HAP-1 (cell line): Measurements from ENCODE around the gene DAAM1.

ENCODE experiments used
- DNase-seq, 2 experiments: peaks; one replicate each; pipeline ENCODE4 v3.0.0-alpha.2; 2016 to 2020; ENCODE audit warnings: low spot score in 2 of 2
- H3K27me3 ChIP-seq: fragments of 250-450 bp; sonication (Bioruptor Pico); 2 replicates; pipeline ENCODE4 v1.5.1; 2020; ENCODE audit warnings: low read depth, mild to moderate bottlenecking, moderate library complexity
- H3K36me3 ChIP-seq: fragments of 250-450 bp; sonication (Bioruptor Pico); replicated peaks from 2 replicates; pipeline ENCODE4 v1.5.1; 2020; ENCODE audit warnings: mild to moderate bottlenecking
- H3K4me1 ChIP-seq: fragments of 250-450 bp; sonication (Bioruptor Pico); 2 replicates; pipeline ENCODE4 v1.5.1; 2020; ENCODE audit warnings: mild to moderate bottlenecking
- H3K4me3 ChIP-seq: fragments of 250-450 bp; sonication (Bioruptor Pico); 2 replicates; pipeline ENCODE4 v1.5.1; 2020; ENCODE audit warnings: mild to moderate bottlenecking, moderate library complexity
- H3K9me3 ChIP-seq: fragments of 250-450 bp; sonication (Bioruptor Pico); 2 replicates; pipeline ENCODE4 v1.5.1; 2020; ENCODE audit warnings: mild to moderate bottlenecking, moderate library complexity
- in situ Hi-C: fragments of 300-500 bp; cut with MboI; formaldehyde crosslinking; loops from 3 replicates; pipeline ENCODE4 v1.14.3; 2020; ENCODE audit warnings: low sequenced_read_pairs, inconsistent platforms, mixed read lengths

Gene DAAM1

DNA sequence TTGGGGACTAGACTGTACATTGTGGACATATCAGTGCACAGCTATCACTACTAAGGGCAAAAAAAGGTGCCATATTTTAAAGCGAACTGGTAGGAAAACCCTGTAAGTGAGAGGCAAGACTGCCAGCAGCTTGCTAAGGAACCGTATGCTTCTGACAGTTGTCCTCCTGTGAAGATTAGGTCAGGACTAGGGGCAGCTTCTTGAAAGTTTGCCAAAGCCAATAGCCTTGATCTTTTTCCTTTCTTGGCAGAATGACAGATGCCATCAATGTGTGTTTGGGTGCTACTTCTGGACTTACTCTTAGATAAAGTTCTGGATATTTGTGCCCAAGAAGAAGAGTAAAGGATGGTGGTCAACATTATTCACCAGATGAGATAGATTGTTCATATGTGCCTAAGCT lies 7.4 kb downstream of the DAAM1 start:
- in situ Hi-C loops, result no loop called here
- no peaks in the 10 kb centered on the region for H3K27me3 ChIP-seq
- H3K4me1 ChIP-seq, result peaks cover 6% of the 10 kb centered on the region; the same call in 1 of the 2 replicates
- no peaks in the 10 kb centered on the region for H3K9me3 ChIP-seq
- no peaks in the 10 kb centered on the region for H3K36me3 ChIP-seq
- no peak overlapping the region for H3K4me3 ChIP-seq
- no peak for DNase-seq

GRCh38 chr14:59197695-59198262 lies 9.3 kb downstream of the DAAM1 start:
- DNase-seq, result no peak
- no peaks in the 10 kb centered on the region for H3K36me3 ChIP-seq
- H3K4me1 ChIP-seq, result peaks cover 6% of the 10 kb centered on the region; the same call in 1 of the 2 replicates
- in situ Hi-C loops, result no loop called here
- H3K4me3 ChIP-seq, result no peak overlapping the region
- H3K27me3 ChIP-seq, result no peaks in the 10 kb centered on the region
- no peaks in the 10 kb centered on the region for H3K9me3 ChIP-seq

DNA sequence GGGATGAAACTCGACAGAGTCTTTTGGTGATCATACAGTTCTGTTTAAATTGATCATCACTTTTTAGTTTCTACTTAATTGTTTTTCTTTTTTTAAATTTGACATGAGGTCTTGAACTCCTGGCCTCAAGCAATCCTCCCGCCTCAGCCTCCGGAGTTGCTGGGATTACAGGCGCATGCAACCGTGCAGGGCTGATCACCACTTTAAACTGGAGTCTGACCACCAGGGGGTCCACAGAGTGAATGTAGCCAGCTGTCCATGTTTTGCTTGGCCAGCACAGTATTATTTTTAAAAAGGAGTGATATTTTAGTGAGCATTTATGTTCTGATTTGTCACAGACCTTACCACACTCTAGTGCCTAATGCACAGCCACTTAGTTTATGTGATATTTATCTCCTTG lies 10.7 kb downstream of the DAAM1 start:
- Histone ChIP-seq H3K4me3 (no peak overlapping the region), H3K9me3 (no peaks in the 10 kb centered on the region), H3K27me3 (no peaks in the 10 kb centered on the region), H3K4me1 (peaks cover 6% of the 10 kb centered on the region; the same call in 1 of the 2 replicates), H3K36me3 (no peaks in the 10 kb centered on the region)
- in situ Hi-C loops, result no loop called here
- DNase-seq, result no peak

DNA sequence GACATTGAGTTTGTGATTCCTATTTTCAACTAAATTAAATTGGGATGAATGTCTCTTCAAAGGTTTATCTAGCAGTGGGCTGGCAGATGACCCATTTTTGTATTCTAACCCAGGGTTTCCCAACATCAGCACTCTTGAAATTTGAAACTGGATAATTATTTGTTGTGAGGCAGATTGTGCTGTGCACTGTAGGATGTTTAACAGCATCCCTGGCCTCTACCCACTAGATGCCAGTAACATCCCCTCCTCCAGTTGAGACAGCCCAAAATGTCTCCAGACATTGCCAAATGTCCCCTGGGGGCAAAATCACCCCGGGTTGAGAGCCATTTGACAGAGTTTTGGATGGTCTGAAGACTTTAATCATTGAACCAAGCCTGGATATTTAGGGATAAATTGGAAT lies 11.1 kb downstream of the DAAM1 start:
- H3K27me3 ChIP-seq, result no peaks in the 10 kb centered on the region
- H3K4me1 ChIP-seq, result peaks cover 6% of the 10 kb centered on the region; the same call in 1 of the 2 replicates
- H3K9me3 ChIP-seq, result no peaks in the 10 kb centered on the region
- no peak overlapping the region for H3K4me3 ChIP-seq
- no peak for DNase-seq
- in situ Hi-C loops, result no loop called here
- no peaks in the 10 kb centered on the region for H3K36me3 ChIP-seq

DNA sequence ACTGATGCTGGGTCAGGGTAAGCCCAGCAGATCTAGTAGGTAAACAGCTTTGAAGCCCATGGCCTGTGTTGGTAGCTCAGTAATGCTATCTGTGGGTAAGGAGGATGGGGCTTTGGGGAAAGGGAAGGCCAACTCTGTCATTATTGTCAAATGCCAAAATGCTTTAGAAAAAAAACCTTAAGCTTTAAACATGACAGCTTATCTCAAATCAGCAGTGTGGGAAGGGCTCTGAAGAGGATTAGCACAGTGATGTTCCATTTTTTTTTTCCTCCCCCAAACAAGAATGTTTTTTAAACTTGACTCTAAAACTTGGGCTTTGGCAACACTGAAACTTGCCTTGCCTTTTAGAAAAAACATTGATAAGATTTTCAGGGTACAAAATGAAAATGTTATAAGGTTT lies 11.7 kb downstream of the DAAM1 start:
- no peaks in the 10 kb centered on the region for H3K9me3 ChIP-seq
- no peak for DNase-seq
- peaks cover 6% of the 10 kb centered on the region; the same call in 1 of the 2 replicates for H3K4me1 ChIP-seq
- no peaks in the 10 kb centered on the region; the same call in 1 of the 2 replicates for H3K36me3 ChIP-seq
- no peaks in the 10 kb centered on the region for H3K27me3 ChIP-seq
- H3K4me3 ChIP-seq, result no peak overlapping the region
- in situ Hi-C loops, result no loop called here

DNA sequence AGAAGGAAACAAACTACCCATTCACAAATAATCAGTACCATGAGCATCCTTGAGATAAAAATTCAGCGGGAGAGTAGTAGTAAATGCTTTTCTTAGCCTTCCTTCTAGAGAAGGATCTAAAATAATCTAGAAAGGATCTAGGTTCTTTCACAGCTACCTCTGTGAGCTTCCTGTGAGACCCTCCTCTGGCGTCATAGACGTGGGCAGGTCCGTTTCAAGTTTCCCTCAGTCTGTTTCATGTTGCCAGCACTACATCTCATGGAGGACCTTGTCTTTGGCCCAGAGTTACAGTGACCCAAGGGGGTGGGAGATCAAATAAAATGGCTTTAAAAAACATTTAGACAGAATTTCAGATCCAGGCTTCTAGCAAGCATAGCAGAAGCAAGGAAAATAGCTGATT lies 13.6 kb downstream of the DAAM1 start:
- no peaks in the 10 kb centered on the region for H3K9me3 ChIP-seq
- H3K36me3 ChIP-seq, result no peaks in the 10 kb centered on the region; the same call in 1 of the 2 replicates
- DNase-seq, result no peak
- no peaks in the 10 kb centered on the region for H3K27me3 ChIP-seq
- H3K4me1 ChIP-seq, result peaks cover 6% of the 10 kb centered on the region; the same call in 1 of the 2 replicates
- in situ Hi-C loops, result no loop called here
- H3K4me3 ChIP-seq, result no peak overlapping the region

DNA sequence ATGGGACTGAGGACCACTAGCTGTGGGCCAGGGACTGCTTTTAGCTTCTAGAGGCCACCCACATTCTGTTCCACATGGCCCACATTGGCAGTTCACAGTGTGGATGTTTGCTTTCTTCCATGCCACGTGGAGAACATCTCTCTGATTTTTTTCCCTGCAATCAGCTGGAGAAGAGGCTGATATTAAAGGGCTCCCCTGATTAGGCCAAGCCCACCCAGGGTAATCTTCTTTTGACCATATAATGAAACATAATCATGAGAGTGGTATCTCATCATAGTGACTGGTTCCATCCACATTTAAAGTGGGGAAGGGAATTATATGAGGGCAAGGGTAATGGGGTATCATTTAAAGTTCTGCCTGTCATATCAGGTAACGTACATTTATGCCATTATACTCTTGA lies 15.8 kb downstream of the DAAM1 start:
- Histone ChIP-seq H3K4me1 (peaks cover 6% of the 10 kb centered on the region; the same call in 1 of the 2 replicates), H3K4me3 (no peak overlapping the region), H3K9me3 (no peaks in the 10 kb centered on the region), H3K36me3 (no peaks in the 10 kb centered on the region; the same call in 1 of the 2 replicates), H3K27me3 (no peaks in the 10 kb centered on the region)
- in situ Hi-C loops, result no loop called here
- DNase-seq, result no peak

DNA sequence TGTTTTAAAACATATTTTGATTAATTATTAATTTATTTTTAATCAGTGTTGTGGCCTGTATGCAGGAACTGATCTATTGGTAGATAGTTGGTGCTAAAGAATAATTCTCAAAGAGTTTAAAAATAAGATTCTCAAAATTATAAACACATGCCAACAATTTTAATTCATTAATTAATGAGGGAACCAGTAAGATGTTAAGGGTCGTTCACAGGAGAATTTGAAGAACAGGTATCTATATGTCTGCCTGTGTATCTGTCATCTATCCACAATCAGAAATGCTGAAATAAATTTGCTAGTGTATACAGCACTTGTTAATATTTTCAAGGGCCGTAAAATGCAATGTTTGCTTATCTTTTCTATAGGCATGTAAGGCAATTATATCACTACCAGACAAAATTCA lies 18.4 kb downstream of the DAAM1 start:
- no peaks in the 10 kb centered on the region for H3K27me3 ChIP-seq
- no peak overlapping the region for H3K4me3 ChIP-seq
- no peak for DNase-seq

GRCh38 chr14:59207506-59207933 lies 19.1 kb downstream of the DAAM1 start:
- no peak for DNase-seq
- no peaks in the 10 kb centered on the region for H3K9me3 ChIP-seq
- in situ Hi-C loops, result no loop called here
- no peak overlapping the region for H3K4me3 ChIP-seq
- peaks cover 1% of the 10 kb centered on the region for H3K4me1 ChIP-seq
- H3K36me3 ChIP-seq, result no peaks in the 10 kb centered on the region; the same call in 1 of the 2 replicates
- no peaks in the 10 kb centered on the region for H3K27me3 ChIP-seq

More for the DNA sequence above, 18.4 kb downstream of the DAAM1 start:
- in situ Hi-C loops, result no loop called here
- H3K36me3 ChIP-seq, result no peaks in the 10 kb centered on the region; the same call in 1 of the 2 replicates
- H3K4me1 ChIP-seq, result no peaks in the 10 kb centered on the region; the same call in 1 of the 2 replicates
- no peaks in the 10 kb centered on the region for H3K9me3 ChIP-seq

DNA sequence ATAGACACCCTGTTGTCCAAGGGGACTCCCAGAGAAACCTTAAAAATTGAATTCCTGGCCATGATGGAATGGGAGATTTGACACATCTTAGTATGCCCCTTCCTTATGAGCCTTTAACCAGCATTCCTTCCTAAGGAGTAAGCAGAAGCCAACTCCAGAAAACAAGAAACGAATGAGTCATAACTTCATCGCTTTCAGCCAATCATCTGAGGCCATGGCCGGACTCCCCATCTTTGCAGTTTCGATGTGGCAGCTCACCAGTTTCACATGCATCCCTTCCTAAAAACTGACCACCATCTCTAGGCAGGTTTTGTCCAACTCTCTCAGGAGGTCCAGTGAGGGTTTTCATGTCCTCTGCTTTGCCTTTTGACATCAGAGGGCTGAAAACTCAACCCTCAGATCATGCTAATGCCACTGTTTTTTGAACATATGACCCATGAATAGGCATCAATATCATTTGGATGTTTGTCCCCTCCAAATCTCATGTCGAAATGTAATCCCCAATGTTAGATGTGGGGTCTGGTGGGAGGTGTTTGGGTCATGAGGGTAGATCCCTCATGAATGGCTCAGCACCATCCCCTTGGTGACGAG lies 19.9 kb downstream of the DAAM1 start:
- in situ Hi-C loops, result no loop called here

GRCh38 chr14:59208954-59209353 lies 20.5 kb downstream of the DAAM1 start:
- Histone ChIP-seq H3K27me3 (no peaks in the 10 kb centered on the region), H3K36me3 (no peaks in the 10 kb centered on the region; the same call in 1 of the 2 replicates), H3K9me3 (no peaks in the 10 kb centered on the region), H3K4me1 (peaks cover 12% of the 10 kb centered on the region), H3K4me3 (no peak overlapping the region)
- DNase-seq, result no peak
- in situ Hi-C loops, result no loop called here

More for the DNA sequence above, 19.9 kb downstream of the DAAM1 start:
- Histone ChIP-seq H3K36me3 (no peaks in the 10 kb centered on the region; the same call in 1 of the 2 replicates), H3K27me3 (no peaks in the 10 kb centered on the region), H3K4me1 (peaks cover 6% of the 10 kb centered on the region), H3K9me3 (no peaks in the 10 kb centered on the region), H3K4me3 (no peak overlapping the region)
- DNase-seq, result no peak

DNA sequence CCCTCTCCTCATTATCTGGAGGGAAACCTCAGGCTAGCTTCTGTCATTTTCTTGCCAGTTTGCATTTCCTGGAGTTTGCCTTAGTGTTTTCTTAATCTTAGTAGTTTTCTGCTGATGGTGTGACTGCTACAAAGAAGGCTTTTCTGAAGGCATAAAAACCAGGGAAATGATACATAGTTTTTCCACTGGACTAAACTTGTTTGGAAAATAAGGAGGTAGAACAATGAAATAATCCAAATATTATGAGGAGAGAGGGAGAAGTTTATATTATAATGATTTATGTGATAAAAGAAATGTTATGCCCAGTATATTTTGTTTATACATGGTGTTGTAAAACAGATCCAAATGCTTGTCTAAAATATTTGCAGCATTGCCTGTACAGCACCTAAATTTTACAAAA lies 22.2 kb downstream of the DAAM1 start:
- H3K9me3 ChIP-seq, result no peaks in the 10 kb centered on the region
- no peaks in the 10 kb centered on the region for H3K36me3 ChIP-seq
- H3K27me3 ChIP-seq, result no peaks in the 10 kb centered on the region
- H3K4me1 ChIP-seq, result peaks cover 12% of the 10 kb centered on the region
- in situ Hi-C loops, result no loop called here
- no peak overlapping the region for H3K4me3 ChIP-seq
- no peak for DNase-seq

GRCh38 chr14:59213368-59214315 lies 25.2 kb downstream of the DAAM1 start:
- in situ Hi-C loops, result no loop called here
- peak in 1 of 2 experiments; percentile 22 for DNase-seq

More at GRCh38 chr14:59213368-59214315, 25.2 kb downstream of the DAAM1 start:
- H3K4me3 ChIP-seq, result no peak overlapping the region
- no peaks in the 10 kb centered on the region for H3K27me3 ChIP-seq
- no peaks in the 10 kb centered on the region for H3K36me3 ChIP-seq
- peaks cover 12% of the 10 kb centered on the region for H3K4me1 ChIP-seq
- no peaks in the 10 kb centered on the region for H3K9me3 ChIP-seq
